Stimulated activated CD8-positive, alpha-beta memory T cell treated with anti-CD3 and anti-CD28 coated beads, Interleukin-4, amount 100 ng/mL, for 24 hours (primary cell): ENCODE data around the gene RAB40A.
A peak's percentile ranks its signal among the peaks of the same experiment; 100 is the strongest.

Experiments
- DNase-seq: peaks from one replicate; pipeline ENCODE4 v3.0.0-alpha.2; 2020; ENCODE audit warnings: low read depth

Gene RAB40A, protein sequence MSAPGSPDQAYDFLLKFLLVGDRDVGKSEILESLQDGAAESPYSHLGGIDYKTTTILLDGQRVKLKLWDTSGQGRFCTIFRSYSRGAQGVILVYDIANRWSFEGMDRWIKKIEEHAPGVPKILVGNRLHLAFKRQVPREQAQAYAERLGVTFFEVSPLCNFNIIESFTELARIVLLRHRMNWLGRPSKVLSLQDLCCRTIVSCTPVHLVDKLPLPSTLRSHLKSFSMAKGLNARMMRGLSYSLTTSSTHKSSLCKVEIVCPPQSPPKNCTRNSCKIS

GRCh38 chrX:103519389-103519788, at the start of gene RAB40A:
TSS of gene RAB40A (minus strand) at chrX:103519489. CDS start at chrX:103500756, 18,733 bp downstream.
- no peak for DNase-seq

DNA sequence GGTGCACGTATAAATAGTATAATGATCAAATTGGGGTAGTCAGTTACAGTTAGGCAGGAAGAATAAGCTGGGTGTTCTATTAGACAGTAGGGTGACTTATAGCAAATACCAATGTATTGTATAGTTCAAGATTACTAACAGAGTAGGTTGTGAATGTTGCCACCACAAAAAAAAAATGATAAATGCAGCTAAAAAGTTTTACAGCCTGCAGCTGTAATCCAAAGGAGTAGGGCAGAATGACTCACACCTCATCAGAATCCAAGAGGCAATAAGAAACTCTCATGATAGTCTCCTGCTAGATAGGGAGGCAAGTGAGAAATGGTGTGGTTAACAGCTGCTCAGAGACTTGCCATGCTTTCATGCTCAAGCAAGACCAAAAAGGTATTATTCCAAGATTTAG, 46.5 kb upstream of the RAB40A start:
- no peak for DNase-seq

DNA sequence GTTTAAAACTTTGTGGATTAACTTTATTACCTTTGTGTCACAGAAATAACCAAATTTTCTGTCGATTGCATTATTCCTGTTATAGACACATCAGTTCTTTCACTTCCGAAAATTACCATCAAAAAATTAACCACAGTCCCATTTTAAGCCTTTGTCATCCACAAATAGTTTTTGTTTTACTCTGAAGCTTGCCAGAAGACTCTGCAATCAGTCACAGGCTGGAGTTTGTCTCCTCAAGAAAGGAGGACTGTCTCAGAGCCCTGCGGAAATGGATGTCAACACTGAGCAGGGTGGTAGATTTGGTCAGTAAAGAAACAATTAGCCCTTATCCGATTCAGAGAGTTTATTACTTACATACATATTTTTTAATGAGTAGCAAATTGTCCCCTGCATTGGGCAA, 45.9 kb upstream of the RAB40A start:
- DNase-seq: no peak

DNA sequence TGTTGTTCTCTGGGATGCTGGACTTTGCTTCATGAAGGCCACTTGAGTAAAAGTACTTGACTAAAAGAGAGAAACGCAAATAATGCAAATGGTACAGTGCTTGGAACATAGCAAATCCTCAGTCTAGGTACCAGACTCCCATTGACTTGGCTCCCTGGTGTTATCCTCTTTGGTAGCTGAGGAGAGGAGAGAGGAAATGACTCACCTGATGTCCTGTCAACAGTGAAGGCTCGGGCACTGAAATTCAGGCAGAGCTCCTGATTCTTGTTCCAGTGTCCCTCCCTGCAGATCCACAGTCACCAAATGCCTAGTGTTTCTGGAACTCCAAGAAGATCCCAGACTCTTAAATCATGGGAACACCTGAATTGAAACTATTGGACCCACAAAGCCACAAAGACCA, 43.5 kb upstream of the RAB40A start:
- no peak for DNase-seq

DNA sequence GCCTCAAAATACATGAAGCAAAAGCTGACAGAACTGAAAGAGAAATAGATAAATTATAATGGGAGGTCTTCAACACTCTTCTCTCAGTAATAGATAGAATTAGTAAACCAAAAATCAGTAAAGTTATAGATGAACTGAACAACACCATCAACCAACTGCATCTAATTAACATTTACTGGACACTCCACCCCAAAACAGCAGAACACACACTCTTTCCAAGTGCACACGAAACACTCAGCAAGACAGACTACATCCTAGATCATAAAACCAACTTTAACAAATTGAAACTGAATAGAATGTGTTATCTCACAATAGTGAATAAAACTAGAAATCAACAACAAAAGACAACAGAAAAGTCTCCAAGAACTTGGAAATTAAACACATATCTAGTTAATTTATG, 41.0 kb upstream of the RAB40A start:
- no peak for DNase-seq

DNA sequence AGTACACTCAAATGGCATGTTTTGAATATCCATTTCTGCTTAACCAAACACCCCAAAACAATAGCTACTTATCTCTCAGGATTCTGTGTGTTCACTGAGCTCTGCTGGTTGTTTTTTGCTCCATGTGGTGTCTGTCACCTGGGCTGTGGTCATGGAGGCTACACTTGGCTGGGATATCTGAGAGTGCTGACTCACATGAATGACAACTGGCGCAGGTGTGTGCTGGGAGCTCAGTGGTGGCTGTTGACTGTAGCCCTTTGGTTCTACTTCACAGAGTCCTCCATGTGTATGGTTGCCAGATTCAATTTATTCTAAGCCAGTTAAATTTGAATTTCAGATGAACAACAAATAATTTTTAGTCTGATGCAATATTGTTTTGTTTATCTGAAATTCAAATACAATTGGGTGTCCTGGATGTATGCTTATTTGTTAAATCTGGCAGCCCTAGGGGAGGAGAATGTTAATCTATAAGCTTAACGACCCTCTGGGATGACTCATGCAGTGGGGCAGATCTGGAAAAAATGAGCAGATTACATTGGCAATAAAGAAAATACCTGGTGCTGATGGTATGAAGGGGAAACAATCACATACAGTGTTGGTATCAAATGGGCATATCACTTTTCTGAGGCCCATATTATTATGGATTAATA, 37.8 kb upstream of the RAB40A start:
- DNase-seq: no peak

- DNase-seq: peak; percentile 47
These were observed 35.6 kb upstream of the RAB40A start for GRCh38 chrX:103554687-103555424.

DNA sequence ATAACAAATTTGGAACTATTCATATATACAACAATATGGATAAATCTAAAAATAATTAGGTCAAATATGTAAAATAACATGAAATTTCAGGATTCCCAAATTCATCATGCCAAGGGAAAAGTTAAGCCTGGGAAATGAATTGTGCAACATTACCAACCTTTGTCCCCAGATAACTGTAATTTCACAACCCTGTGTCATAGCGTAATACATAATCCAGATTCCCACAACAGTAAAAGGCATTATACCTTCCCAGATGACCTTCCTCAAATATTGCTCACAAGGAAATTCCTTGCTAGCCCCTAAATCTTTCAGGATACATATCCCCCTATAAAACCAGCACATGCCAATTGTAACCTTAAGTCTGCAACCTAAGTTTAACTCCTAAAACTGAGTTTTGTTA, 32.9 kb upstream of the RAB40A start:
- DNase-seq: no peak

DNA sequence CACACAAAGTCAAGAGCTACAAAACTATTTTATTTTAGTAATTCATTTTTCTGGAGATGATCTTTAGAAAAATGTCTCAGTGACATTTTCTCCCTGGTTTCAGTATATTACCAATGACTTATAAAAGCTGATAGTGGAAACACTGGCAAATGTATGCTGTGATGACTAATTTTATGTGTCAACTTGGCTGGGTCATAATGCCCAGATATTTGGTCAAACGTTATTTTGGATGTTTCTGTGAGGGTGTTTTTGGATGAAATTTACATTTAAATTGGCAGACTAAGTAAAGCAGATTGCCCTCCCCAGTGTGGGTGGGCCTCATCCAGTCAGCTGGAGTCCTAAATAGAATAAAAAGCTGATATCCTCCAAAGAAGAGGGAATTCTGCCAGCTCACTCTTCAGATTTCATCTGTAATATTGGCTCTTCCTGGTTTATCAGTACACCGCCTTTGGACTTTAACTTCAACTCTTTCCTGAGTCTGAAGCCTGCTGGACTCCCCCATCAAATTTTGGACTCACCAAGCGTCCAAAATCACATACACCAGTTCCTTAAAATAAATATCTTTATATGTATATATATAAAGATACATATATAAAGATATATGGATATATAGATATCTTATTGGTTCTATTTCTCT, 31.2 kb upstream of the RAB40A start:
- DNase-seq: no peak

DNA sequence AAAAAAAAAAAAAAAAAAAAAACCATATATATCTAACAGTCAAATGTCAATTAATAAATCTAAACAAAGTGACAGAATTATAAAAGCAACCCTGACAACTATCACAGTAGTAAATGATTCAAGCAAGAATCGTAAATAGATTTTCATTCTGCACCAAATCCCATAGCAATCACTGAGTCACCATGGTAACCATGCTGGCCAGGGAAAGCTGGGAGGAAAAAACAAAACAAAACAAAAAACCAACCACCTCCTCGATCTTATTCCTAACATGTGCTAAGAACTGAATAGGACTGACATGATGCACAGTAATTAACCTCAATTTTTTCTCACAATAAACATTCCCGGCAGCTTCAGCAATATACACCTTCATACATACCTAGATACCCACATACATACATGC, 30.6 kb upstream of the RAB40A start:
- DNase-seq: no peak

DNA sequence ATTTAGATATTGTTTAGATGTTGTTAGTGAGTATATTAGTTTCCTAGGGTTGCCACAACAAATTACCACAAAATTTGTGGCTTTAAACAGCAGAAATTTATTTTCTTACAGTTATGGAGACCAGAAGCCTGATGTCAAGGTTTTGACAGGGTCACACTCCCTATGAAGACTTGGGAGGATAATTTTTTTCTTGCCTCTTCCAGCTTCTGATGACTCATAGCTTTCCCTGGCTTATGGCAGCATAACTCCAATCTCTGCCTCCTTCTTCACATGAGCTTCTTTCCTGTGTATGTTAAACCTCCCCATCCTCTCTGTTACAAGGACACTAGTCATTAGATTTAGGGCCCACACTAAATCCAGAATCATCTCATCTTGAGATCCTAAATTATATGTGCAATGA, 20.9 kb upstream of the RAB40A start:
- no peak for DNase-seq

- DNase-seq: no peak
These were observed 20.4 kb upstream of the RAB40A start for GRCh38 chrX:103539695-103540094.

GRCh38 chrX:103538728-103539127, 19.4 kb upstream of the RAB40A start:
- DNase-seq: no peak

DNA sequence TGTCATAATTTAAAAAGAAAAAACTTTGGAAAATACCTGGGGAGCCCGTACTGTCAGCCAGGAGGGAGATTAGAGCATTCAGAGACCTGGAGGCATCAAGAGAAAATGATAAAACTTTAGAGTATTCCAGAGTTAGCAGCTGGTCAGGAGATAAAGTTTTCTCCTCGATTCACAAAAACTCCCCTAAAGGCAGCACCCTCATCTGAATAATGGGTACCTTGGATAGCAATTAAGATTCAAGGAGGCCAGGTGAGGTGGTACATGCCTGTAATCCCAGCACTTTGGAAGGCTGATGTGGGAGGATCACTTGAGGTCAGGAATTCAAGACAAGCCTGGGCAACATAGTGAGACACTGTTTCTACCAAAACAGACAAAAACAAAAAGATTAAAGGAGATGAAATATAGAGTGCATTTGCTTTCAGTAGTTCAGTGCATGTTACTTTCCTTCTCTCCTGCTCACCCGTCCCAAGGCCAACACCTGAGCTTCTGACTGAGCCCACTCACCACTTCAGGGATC, 18.6 kb upstream of the RAB40A start:
- DNase-seq: no peak

DNA sequence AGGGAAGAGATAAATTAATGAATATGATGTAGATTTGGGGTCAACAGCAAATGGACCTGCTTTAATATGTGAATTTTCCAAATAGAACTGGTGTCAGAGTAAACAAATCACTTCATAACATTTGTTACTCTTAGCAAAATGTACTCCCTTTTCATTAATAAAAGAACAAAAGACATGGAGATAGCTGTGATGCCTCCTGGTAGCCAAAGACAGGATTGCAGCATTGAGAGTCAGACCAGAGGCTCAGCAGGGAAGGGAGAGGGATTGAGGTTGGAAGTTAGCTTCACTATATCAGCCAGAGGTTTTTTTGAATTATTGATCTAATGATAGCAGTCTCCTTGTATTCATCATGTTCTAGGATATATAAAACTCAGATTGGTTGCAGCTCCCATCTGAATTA, 17.4 kb upstream of the RAB40A start:
- no peak for DNase-seq

DNA sequence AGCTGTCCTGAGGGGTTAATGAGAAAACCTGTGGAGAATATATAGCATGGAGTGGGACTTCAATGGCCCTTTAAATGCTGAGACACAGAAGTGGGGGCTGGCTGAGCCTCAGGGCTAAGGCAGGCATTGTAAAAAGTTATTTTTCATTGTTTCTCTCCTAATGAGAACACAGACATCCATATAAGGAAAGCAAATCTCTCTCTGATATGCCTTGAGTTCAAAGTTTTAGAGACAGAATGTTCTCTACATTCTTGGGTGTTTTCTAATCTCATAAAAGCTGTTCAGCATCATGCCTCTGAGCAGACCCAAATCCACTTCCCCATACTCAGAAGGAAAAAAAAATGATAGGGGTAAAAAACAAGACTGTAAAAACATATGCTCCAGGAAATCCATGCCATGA, 16.8 kb upstream of the RAB40A start:
- DNase-seq: no peak

DNA sequence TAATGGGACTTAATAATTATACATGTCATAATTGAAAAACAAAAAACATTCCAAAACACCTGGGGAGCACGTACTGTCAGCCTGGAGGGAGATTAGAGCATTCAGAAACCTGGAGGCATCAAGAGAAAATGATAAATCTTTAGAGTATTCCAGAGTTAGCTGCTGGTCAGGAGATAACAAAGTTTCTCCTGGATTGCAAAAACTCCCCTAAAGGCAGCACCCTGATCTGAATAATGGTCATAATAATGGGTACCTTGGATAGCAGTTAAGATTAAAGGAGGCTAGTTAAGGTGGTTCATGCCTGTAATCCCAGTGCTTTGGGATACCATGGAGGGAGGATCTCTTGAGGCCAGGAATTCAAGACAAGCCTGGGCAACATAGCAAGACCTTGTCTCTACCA, 15.9 kb upstream of the RAB40A start:
- no peak for DNase-seq

DNA sequence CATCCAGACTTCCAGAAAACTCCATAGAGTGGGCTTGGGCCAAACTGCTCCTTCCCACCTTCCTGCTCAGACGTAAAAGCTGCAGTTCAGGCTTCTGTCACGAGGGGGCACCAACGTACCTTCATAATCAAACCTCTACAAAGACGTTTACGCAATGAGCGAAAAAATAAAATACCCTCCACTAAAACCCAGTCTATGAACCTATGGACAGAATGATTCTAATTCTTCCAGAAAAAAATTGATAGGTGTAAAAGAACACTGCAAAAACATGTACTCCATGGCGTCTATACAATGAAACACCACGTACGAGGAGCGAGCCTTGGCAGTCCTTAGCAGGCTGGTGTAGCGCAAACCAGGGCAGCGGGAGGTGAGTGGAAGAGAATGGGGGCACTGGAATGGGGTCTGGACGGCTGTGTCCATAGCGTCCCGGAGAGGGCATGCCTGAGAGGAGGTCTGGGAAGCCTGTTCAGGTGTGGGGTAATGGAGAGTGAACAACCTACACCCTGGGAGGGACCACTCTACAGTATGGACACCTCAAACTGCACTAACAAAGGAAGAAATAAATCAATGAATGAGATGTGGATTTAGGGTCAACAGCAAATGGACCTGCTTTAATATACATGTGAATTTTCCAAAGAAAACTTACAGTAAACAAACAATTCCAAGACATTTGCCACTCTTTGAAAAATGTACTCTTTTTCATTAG, 14.4 kb upstream of the RAB40A start:
- peak; percentile 58 for DNase-seq

DNA sequence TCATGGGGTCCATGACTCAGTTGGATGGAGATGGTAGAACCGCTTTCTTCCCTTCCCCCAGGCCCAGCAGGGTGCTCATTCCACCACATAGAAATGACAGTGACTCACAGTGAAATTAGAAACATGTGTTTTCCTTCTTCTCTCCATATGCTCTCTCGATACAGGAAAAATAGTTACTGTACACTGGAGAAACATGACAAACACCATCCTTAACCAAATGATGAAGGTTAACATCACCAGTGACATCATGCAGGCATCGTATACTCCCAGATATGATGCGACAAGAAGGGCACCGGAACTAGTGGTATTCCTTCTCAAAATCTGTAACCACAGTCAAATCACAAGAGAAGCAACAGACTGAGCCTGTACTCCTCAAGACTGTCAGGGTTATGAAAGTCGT, 11.7 kb upstream of the RAB40A start:
- no peak for DNase-seq

DNA sequence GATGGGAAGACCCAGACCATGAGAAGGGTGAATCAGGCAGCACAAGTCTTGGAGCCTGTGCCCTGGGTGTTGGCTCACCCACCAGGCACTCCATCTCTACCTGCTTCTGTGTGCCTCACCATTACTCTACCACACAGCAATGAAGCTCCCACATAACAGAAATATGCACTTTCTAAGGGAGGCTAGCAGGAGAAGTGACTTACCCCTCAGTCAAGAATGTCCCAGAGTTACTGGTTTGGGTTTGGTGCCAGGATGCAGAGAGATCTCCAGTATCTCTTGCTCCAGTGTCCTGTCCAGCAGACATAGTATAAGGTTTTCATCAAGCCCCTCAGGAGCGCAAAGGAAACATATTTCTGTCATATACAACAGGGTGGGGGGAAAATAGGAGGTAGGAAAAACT, 11.3 kb upstream of the RAB40A start:
- no peak for DNase-seq

DNA sequence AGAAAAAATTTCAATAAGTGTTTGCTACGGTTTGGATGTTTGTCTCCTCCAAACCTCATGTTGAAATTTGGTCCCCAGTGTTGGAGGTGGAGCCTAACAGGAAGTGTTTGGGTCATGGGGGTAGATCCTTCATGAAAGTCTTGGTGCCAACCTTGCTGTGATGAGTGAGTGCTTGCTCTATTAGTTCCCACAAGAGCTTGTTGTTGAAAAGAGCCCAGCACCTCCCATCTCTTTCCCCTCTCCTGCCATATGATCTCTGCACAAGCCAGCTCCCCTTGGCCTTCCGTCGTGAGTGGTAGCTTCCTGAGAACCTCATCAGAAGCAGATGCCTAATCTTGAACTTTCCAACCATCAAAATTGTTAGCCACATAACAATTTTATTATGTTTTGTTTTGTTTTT, 10.3 kb upstream of the RAB40A start:
- no peak for DNase-seq

- no peak for DNase-seq
These were observed 5.5 kb upstream of the RAB40A start for GRCh38 chrX:103524747-103525146.
